ENCODE results near the gene ENTHD1.

The ENTHD1 gene

DNA sequence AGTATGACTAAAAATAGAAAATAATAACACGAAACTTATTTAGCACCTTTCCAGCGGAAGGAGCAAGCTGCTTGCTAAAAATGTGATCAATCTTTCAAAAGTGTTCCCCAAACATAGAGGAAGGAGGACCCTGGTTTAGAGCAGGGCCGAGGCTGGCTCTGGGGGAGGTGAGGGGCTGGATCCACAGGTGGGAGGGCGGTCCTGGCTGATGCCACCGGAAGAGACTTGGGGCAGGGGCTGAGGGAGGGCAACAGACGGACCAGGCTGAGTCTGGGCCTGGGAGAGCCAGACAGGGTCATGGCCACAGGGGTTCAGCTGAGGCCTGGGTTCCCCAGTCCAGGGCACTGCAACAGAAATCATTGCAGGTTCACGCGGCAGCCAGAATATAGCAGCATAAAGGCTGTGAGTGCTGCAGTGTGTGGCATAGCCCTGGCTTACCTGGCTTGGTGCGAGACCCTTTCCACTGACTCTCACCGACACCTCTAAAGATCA is 179.7 kb downstream of the ENTHD1 start:
- TF ChIP-seq POLR2A (IDR thresholded peaks at IDR 0.05; ENCODE audit: low read depth, low read length) (no peak), TAF1 (IDR thresholded peaks at IDR 0.05; ENCODE audit: borderline replicate concordance, low read depth, low read length) (no peak), POLR2AphosphoS5 (IDR thresholded peaks at IDR 0.05; ENCODE audit: low read depth, low read length) (no peak)
- FAIRE-seq (no peak), DNase-seq (ENCODE audit: insufficient read length) (no peak)

DNA sequence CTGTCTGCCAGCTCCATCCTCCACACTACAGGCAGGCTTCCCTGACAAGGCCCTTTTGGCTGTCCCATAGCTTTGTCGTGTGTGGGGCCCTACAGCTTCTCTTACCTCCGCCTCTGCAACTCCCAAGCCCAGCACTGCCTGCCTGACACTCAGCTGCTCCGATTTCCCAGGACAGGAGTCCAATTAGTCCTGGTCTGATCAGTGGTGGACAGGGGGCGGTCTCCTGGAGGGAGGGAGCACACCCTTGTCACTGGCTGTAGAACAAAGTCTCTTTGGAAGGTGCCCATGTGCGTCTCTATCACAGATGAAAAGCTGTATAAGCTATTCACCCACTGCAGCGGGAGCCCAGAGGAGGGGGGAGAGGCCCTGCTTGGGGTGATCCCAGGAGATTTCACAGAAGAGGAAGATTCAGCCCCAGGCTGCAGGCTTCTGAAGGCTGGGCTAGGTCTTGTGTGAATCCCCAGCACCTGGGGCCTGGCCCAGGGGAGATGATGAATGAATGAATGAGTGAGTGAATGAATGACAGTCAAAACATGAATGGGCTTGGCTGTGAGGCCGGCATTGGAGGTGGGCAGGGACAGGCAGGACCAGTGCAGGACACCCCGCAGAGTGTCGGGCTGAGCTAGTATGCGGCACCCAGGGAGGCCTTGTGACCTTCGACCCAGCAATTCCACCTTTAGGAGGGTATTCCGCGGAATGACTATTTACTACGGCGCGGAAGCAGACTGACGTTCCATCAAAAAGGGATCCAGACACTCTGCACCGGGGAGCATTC is 180.6 kb downstream of the ENTHD1 start:
- no peak for TF ChIP-seq TAF1 (IDR thresholded peaks at IDR 0.05; ENCODE audit: borderline replicate concordance, low read depth, low read length)
- TF ChIP-seq POLR2A (IDR thresholded peaks at IDR 0.05; ENCODE audit: low read depth, low read length) = no peak
- no peak for TF ChIP-seq POLR2AphosphoS5 (IDR thresholded peaks at IDR 0.05; ENCODE audit: low read depth, low read length)
- no peak for DNase-seq (ENCODE audit: insufficient read length)
- no peak for FAIRE-seq

DNA sequence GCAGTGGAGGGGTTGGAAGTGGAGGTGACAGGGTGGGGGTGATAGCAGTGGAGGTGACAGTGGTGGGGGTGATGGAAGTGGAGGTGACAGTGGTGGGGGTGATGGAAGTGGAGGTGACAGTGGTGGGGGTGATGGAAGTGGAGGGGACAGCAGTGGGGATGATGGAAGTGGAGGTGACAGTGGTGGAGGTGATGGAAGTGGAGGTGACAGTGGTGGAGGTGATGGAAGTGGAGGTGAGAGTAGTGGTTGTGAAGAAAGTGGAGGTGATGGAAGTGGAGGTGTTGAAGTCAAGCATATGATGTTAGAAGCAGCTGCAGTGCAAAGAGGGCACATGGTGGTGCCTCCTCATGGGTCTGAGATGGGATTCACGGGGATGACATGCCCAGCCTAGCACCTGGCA is 181.5 kb downstream of the ENTHD1 start:
- no peak for FAIRE-seq
- TF ChIP-seq POLR2A (IDR thresholded peaks at IDR 0.05; ENCODE audit: low read depth, low read length) (no peak), POLR2AphosphoS5 (IDR thresholded peaks at IDR 0.05; ENCODE audit: low read depth, low read length) (no peak), TAF1 (IDR thresholded peaks at IDR 0.05; ENCODE audit: borderline replicate concordance, low read depth, low read length) (no peak)
- no peak for DNase-seq (ENCODE audit: insufficient read length)

DNA sequence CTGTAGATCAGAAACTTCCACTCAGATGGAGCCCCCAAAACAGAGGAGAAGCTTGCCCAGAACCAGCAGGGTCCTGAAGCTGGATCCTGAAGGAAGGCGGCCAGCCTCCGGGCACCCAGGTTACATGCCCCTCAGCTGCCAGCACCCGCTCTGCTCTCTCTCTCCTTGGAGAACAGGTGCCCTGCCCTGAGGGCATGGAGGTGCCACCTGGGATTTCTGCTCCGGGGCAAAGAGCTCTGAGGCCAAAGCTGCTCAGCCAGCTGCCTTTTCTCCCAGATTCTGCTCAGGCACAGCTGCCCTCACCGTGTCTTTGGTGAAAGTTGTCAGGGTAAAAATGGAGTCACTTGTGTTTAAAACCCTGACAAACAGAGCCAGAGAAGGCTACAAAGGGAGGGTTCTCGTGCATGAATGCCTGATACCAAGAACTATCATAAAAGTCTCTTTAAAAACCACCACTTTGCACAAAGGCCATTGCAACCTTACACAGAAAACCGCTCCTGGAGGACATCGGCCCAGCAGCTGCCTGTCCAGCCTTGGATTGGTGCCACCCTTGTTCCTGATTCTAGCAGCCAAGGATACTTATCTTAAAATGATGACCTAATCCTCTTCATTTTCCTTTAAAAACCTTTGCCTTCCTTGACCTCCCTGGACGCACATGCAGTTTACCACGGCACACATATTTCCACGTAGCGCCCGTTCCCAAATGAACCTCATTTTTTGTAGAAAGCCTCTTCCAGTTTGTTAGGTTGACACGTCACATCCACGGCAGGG is 183.0 kb downstream of the ENTHD1 start:
- TF ChIP-seq POLR2AphosphoS5 (IDR thresholded peaks at IDR 0.05; ENCODE audit: low read depth, low read length) = no peak
- TF ChIP-seq TAF1 (IDR thresholded peaks at IDR 0.05; ENCODE audit: borderline replicate concordance, low read depth, low read length) = no peak
- TF ChIP-seq POLR2A (IDR thresholded peaks at IDR 0.05; ENCODE audit: low read depth, low read length) = no peak
- FAIRE-seq (no peak), DNase-seq (ENCODE audit: insufficient read length) (no peak)

DNA sequence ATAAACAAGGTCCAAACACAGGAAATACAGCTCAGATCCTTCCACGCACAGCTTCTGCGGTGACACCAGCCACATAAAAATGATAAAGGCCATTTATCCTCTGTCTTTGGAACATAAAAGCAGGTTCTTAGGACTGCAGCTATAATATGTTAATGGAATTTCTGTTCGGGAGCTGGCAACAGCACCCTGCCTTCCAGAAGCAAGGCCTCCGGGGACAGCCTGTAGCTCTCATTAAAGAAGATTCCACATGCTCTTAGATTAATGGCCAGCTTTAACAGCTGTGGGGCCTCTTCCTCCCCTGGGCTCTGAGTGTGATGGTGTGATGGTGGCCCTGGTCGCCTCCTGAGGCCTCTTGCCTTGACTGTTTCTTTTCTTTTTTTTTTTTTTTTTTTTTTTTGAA is 185.7 kb downstream of the ENTHD1 start:
- no peak for FAIRE-seq
- TF ChIP-seq TAF1 (IDR thresholded peaks at IDR 0.05; ENCODE audit: borderline replicate concordance, low read depth, low read length) (no peak), POLR2AphosphoS5 (IDR thresholded peaks at IDR 0.05; ENCODE audit: low read depth, low read length) (no peak), POLR2A (IDR thresholded peaks at IDR 0.05; ENCODE audit: low read depth, low read length) (no peak)
- DNase-seq (ENCODE audit: insufficient read length) = no peak

DNA sequence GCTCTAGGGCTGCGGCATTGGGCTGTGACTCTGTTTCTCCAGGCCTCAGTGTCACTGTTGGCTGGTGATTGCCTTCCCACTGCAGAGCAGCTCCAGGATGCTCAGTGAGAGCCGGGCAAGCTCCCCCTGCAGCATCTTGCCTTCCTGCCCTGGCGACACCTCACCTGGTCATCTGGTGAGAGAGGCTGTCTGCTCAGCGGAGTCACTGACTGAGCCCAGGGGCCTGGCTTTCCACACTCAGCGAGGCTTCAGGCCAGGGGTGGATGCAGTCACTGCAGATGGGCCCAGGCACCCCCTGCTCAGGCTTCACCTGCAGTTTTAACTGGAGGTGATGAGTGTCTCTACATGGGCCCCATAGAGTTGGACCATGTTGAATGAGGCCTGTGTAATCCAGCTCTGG is 186.2 kb downstream of the ENTHD1 start:
- FAIRE-seq = no peak
- TF ChIP-seq TAF1 (IDR thresholded peaks at IDR 0.05; ENCODE audit: borderline replicate concordance, low read depth, low read length) = no peak
- TF ChIP-seq POLR2AphosphoS5 (IDR thresholded peaks at IDR 0.05; ENCODE audit: low read depth, low read length) = no peak
- no peak for TF ChIP-seq POLR2A (IDR thresholded peaks at IDR 0.05; ENCODE audit: low read depth, low read length)
- no peak for DNase-seq (ENCODE audit: insufficient read length)

DNA sequence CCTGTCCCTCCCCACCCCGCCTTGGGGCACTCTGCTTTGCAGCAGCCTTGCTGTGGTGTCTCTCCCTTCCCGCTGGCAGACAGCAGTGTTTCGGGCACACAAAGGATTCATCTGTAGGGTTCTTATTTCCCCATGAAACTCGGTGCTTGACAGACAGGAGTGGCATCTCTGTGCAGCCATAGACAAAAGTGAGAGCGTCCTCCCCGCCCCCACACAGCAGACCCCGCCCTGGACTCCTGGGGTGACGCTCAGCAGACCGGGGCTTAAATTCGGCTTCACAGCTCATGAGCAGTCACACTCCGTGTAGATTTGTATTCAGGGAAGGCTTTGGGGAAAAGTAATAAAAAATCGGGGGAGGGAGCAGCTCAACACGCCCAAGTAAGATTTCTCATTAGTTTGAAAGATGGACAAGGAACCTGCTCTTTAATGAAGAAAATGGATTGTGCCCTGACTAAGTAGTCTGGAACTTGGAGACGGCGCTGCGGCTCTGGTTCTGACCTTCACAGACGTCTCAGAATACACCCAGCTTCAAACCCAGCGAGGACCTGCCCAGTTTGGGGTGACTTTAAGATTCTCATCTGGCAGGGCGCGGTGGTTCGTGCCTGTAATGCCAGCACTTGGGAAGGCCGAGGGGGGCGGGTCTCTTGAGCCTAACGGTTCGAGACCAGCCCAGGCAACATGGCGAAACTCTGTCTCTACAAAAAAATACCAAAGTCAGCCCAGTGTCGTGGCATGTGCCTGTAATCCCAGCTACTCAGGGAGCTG is 187.0 kb downstream of the ENTHD1 start:
- FAIRE-seq = no peak
- no peak for TF ChIP-seq POLR2A (IDR thresholded peaks at IDR 0.05; ENCODE audit: low read depth, low read length)
- TF ChIP-seq TAF1 (IDR thresholded peaks at IDR 0.05; ENCODE audit: borderline replicate concordance, low read depth, low read length) = no peak
- TF ChIP-seq POLR2AphosphoS5 (IDR thresholded peaks at IDR 0.05; ENCODE audit: low read depth, low read length) = no peak
- no peak for DNase-seq (ENCODE audit: insufficient read length)

DNA sequence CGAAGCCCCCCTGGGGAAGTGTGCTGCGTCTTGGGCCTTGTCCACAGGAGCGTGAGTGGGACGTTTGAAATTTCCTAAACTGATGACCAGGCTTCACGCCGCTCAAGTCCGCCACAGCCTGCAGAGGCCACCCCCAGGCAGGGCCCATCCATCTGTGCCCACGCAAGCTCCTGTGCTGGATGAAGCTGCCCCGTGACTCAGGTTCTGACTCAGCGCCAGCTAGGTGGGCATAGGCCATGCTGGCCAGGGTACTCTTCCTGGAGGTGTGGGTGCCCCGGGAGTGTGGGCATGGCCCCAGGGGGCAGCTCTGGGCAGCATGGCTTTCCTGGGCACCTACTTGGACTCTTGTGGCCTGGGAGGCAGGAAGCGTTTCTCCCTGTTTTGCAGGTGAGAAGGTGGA is 188.2 kb downstream of the ENTHD1 start:
- DNase-seq (ENCODE audit: insufficient read length) (no peak), FAIRE-seq (no peak)
- TF ChIP-seq TAF1 (IDR thresholded peaks at IDR 0.05; ENCODE audit: borderline replicate concordance, low read depth, low read length) (no peak), POLR2AphosphoS5 (IDR thresholded peaks at IDR 0.05; ENCODE audit: low read depth, low read length) (no peak), POLR2A (IDR thresholded peaks at IDR 0.05; ENCODE audit: low read depth, low read length) (no peak)

DNA sequence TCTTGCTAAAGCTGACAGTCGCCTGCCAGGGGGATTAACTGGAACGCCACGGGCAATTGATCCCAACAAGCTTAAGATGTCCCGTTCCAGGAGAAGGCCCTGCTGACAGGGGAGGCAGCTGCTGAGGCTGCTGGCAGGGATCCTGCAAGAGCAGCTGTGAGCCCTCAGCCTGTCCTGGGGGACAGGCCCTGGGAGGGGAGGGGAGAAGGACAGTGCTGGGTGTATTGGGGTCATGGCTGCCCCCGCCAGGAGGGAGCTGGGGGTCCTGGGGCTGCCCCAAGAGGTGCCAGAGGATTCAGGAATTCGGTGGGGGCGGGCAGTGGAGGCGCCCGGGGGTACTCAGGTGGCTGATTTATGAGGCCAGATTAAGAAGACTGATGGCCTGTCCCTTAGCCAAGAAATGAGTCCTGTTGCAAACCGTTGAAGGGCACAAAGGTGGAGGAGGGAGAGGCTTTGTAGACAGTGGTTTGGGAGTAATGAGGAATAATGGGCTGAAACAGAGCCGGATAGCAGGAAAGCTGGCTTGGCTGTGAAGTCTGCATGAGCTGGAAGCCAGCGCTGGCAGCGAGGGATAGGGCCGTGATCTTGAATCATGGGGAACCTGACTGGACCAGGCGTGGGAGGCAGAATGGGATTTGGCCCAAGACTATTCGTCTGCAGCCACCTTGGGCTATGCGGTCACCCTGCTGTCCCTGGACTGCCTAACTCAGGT is 189.5 kb downstream of the ENTHD1 start:
- TF ChIP-seq POLR2A (IDR thresholded peaks at IDR 0.05; ENCODE audit: low read depth, low read length) (no peak), POLR2AphosphoS5 (IDR thresholded peaks at IDR 0.05; ENCODE audit: low read depth, low read length) (no peak), TAF1 (IDR thresholded peaks at IDR 0.05; ENCODE audit: borderline replicate concordance, low read depth, low read length) (no peak)
- no peak for DNase-seq (ENCODE audit: insufficient read length)
- no peak for FAIRE-seq

DNA sequence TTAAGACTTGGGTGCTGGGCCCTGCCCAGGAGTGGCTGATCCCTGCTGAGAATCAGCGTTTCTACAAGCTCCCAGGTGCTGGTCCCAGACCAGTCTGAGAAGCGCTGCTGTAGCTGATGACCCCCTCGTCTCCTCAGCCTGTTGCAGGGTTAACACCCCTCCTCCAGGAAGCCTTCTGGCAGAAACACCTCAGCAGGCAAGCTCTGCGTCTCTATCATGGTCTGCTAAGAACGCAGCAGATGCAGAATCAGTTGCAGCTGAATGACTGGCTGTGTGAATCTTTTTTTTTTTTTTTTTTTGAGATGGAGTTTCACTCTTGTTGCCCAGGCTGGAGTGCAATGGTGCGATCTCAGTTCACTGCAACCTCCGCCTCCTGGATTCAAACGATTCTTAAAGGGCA is 190.5 kb downstream of the ENTHD1 start:
- DNase-seq (ENCODE audit: insufficient read length) = no peak
- FAIRE-seq = no peak
- TF ChIP-seq TAF1 (IDR thresholded peaks at IDR 0.05; ENCODE audit: borderline replicate concordance, low read depth, low read length) (no peak), POLR2AphosphoS5 (IDR thresholded peaks at IDR 0.05; ENCODE audit: low read depth, low read length) (no peak), POLR2A (IDR thresholded peaks at IDR 0.05; ENCODE audit: low read depth, low read length) (no peak)

DNA sequence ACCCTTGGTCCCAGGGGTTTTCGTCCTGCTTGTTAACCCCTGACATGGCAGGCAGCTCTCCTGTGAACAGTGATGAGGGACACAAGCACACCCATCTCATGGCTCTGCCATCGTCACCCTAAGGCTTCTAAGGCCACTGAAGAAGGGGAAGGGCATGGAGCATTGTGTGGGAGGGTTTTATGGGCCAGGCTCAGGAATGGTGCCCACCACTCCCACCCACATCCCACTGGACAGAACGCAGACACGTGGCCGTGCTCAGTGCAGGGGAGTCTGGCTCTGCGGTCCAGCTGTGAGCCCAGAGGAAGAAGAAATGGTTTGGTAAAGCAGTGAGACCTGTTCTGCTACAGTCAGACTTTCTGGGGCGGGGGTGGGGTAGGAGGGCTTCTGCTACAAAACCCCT is 193.0 kb downstream of the ENTHD1 start:
- DNase-seq (ENCODE audit: insufficient read length) (no peak), FAIRE-seq (no peak)
- TF ChIP-seq POLR2A (IDR thresholded peaks at IDR 0.05; ENCODE audit: low read depth, low read length) (no peak), TAF1 (IDR thresholded peaks at IDR 0.05; ENCODE audit: borderline replicate concordance, low read depth, low read length) (no peak), POLR2AphosphoS5 (IDR thresholded peaks at IDR 0.05; ENCODE audit: low read depth, low read length) (no peak)
